Aorta (tissue), 5 donors: ENCODE measurements around the gene TRIM62. TPM values are rescaled to one million over a fixed set of nuclear protein-coding genes. Genes with fewer than 3 reads are reported as not detected.
"Not testable (repeated sequence)": the region's sequence is repeated elsewhere in the genome, so short reads cannot be mapped to it uniquely, and the experiment has no call there.

Source experiments
- ATAC-seq: fragments of 200-7000 bp; cut with Tn5 transposase; one replicate; pipeline ENCODE4 v1.9.1; 2022; ENCODE audit warnings: moderate library complexity; ENCODE audit not compliant: low FRiP score
- DNase-seq, 2 donors: peaks; one replicate each; pipeline ENCODE4 v3.0.0-alpha.2; 2020
- H3K27ac ChIP-seq, 2 donors: one replicate each; pipeline ENCODE4 v1.5.1; 2013; ENCODE audit warnings: low read length in 2 of 2, mild to moderate bottlenecking in 2 of 2, moderate library complexity in 2 of 2, control low read depth in 1 of 2, inconsistent platforms in 1 of 2, low read depth in 1 of 2
- H3K27me3 ChIP-seq, 2 donors: one replicate each; pipeline ENCODE4 v1.6.1; 2013; ENCODE audit warnings: control low read depth in 1 of 2, low read length in 1 of 2, mild to moderate bottlenecking in 1 of 2, moderate library complexity in 1 of 2; ENCODE audit not compliant: insufficient read depth in 2 of 2, control insufficient read depth in 1 of 2
- H3K36me3 ChIP-seq, 2 donors: one replicate each; pipeline ENCODE4 v1.6.1; 2013; ENCODE audit warnings: control low read depth in 1 of 2, low read length in 1 of 2, mild to moderate bottlenecking in 1 of 2; ENCODE audit not compliant: insufficient read depth in 2 of 2, control insufficient read depth in 1 of 2
- H3K4me1 ChIP-seq, 2 donors: one replicate each; pipeline ENCODE4 v1.6.1; 2013; ENCODE audit warnings: low read length in 2 of 2, control low read depth in 1 of 2, mild to moderate bottlenecking in 1 of 2, moderate library complexity in 1 of 2; ENCODE audit not compliant: insufficient read depth in 2 of 2, control insufficient read depth in 1 of 2
- H3K4me3 ChIP-seq, 2 donors: one replicate each; pipeline ENCODE4 v1.5.1; 2013; ENCODE audit warnings: low read length in 2 of 2, control low read depth in 1 of 2, mild to moderate bottlenecking in 1 of 2
- H3K9me3 ChIP-seq: one replicate; pipeline ENCODE4 v1.6.1; 2013; ENCODE audit warnings: mild to moderate bottlenecking, low read length; ENCODE audit not compliant: control insufficient read depth
- WGBS, 2 donors: extraction: QIAGEN DNeasy Blood & Tissue Kit; methylation state at CpG; one replicate each; pipeline ENCODE4 v1.1.7; 2013; 5-methylcytosine and 5-hydroxymethylcytosine counted together
- intact Hi-C, 2 donors: fragments of 100-400 bp; cut with DNase I; formaldehyde crosslinking; loops; one replicate each; pipeline versions ENCODE4 v1.14.2 to v1.15.0; 2022
- polyA plus RNA-seq, 2 donors: library from polyadenylated mRNA; stranded (reverse); fragments of 200-250 nt; gene quantifications; one replicate each; pipeline ENCODE4 v1.2.3, GENCODE V29; 2013
- total RNA-seq, 2 donors: library from RNA; stranded (reverse); fragmentation: NEBNext Ultra II Directional; extraction: Animal tissue kit (Norgen Biotek cat#: 25700); gene quantifications; one replicate each; pipeline ENCODE4 v1.2.1, GENCODE V29; 2021
- donor health status: healthy with polysubstance abuse.
- donor health status: Bipolar disorder and iron deficiency.
- donor health status: DM: no; HTN: no; CAD: no.
- donor health status: DM: no; HTN: no; CAD: no.
- donor health status: DM: yes; HTN: yes; CAD: no.

TRIM62 gene
- total and polyA plus RNA-seq, 4 donors = 1.0 to 8.0 (median 6.7) TPM

DNA sequence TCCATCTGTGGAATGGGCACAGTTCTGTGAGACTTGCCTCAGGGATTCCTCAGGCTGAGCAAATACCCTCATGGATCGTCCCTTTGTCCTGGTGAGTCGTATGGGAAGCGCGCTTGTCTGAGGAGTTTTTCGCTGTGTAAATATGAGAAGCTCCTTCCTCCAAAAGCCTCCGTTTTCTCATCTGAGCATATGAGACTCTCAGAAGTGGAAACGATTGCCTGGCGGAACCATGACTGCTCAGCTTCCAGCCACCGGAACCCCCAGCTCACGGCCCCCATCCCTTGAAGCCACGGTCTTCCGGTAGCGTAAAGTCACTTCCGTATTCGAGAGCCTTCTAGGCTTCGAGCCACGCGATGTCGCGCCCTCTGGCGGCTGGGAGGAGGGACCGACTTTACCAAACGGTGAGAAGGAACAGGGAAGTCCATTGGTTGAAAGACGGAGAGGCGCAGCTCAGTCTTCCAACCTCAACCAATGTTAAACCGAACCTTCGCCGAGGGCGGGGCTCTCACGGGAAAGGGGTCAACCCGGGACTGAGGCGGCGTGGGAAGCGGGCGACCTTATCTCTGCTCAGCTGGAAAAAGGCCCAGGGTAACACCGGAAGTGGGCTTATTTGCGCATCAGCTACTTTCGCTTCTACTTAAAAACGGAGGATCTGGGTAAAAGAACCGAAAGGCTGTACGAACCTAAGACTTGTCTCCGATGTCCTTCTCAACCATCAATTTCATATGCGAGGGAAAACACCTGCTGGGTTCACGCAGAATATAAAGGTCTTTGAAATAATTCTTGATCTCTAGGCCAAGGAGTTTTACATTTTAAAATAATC lies 54.6 kb downstream of the TRIM62 start:
- intact Hi-C loops = loop anchor here in 1 of 2 donors (5.0 to 10.0 kb wide), 2 partner anchors 55 to 168 kb away; partner anchors contain the start of gene TRIM62
- Histone ChIP-seq H3K4me3 (peak overlapping the region; percentile 56 to 58), H3K9me3 (no peaks in the 10 kb centered on the region), H3K36me3 (no peaks in the 10 kb centered on the region), H3K4me1 (no peaks in the 10 kb centered on the region), H3K27ac (peak overlapping the region; percentile 49 to 85), H3K27me3 (no peaks in the 10 kb centered on the region)
- peak; percentile 99 for DNase-seq
- peak; percentile 98 for ATAC-seq
- 1% methylated on average over 44 of the region's 44 CpGs for WGBS, 2 donors

DNA sequence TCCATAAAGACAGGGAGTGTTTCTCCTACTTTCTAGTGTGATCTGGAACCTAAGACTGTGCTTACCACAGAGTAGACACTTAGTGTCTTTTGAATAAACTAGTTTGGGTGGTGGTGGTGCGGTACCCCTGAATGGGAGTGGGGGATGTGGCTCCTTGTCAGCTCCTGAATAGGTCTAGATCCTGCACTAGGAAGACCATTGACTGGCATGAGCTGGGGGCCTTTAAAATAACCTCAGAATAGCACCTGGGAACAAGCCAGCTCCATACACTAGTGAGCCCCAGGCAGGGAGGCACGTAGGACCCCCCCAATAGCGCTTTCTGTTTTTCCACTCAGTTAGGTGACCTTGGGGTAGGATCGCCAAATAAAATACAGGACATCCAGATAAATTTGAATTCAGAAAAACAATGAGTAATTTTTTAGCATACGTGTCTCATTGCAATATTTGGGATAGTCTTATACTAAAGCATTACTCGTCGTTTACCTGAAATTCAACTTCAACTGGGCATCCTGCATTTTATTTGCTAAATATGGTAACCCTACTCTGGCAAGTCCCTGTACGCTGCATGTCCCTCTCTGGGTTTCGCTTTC lies 55.3 kb downstream of the TRIM62 start:
- WGBS, 2 donors = 25 to 27% methylated on average over 9 of the region's 9 CpGs
- ATAC-seq (no peak), DNase-seq (no peak)
- intact Hi-C loops = loop anchor here in 1 of 2 donors (5.0 to 10.0 kb wide), 2 partner anchors 56 to 168 kb away; partner anchors contain the start of gene TRIM62
- H3K27ac ChIP-seq = peak overlapping the region in 1 of 2 donors; percentile 81
- H3K9me3 ChIP-seq = no peaks in the 10 kb centered on the region
- H3K27me3 ChIP-seq = no peaks in the 10 kb centered on the region
- no peaks in the 10 kb centered on the region for H3K4me1 ChIP-seq
- no peaks in the 10 kb centered on the region for H3K36me3 ChIP-seq
- H3K4me3 ChIP-seq = peak overlapping the region; percentile 56 to 58

DNA sequence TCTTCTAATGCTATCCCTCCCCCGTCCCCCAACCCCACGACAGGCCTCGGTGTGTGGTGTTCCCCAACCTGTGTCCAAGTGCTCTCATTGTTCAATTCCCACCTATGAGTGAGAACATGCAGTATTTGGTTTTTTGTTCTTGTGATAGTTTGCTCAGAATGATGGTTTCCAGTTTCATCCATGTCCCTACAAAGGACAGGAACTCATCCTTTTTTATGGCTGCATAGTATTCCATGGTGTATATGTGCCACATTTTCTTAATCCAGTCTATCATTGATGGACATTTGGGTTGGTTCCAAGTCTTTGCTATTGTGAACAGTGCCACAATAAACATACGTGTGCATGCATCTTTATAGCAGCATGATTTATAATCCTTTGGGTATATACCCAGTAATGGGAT lies 57.2 kb downstream of the TRIM62 start:
- 87 to 89% methylated on average over 4 of the region's 4 CpGs for WGBS, 2 donors
- intact Hi-C loops = loop anchor here in 1 of 2 donors (5.0 to 10.0 kb wide), 2 partner anchors 58 to 170 kb away; partner anchors contain the start of gene TRIM62
- not testable (repeated sequence) for H3K4me1 ChIP-seq, DNase-seq, H3K36me3 ChIP-seq, ATAC-seq, H3K27me3 ChIP-seq, H3K27ac ChIP-seq, H3K9me3 ChIP-seq, H3K4me3 ChIP-seq

DNA sequence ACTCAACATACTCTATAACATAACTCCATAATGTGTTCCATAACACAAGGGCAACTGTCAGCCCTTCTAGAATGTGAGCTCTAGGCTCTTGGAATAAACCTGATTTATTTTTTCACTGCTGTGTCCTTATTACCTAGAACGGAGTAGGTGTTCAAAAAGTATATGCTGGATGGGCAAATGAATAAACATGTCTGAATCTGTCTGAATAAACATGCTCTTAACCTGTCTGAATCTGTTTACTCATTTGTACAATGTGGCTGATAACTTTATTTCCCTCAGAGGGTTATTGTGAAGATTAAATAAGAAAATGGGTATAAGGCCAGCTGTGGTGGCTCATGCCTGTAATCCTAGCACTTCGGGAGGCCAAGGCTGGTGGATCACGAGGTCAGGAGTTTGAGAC lies 58.6 kb downstream of the TRIM62 start:
- Histone ChIP-seq H3K36me3 (no peaks in the 10 kb centered on the region), H3K4me3 (no peak overlapping the region), H3K9me3 (no peaks in the 10 kb centered on the region), H3K4me1 (no peaks in the 10 kb centered on the region), H3K27ac (no peak overlapping the region), H3K27me3 (no peaks in the 10 kb centered on the region)
- 80 to 82% methylated on average over 3 of the region's 3 CpGs for WGBS, 2 donors
- ATAC-seq (no peak), DNase-seq (no peak)
- intact Hi-C loops = loop anchor here in 1 of 2 donors (10.0 kb wide), 1 partner anchor 172 kb away; no protein-coding TSS in a partner anchor

DNA sequence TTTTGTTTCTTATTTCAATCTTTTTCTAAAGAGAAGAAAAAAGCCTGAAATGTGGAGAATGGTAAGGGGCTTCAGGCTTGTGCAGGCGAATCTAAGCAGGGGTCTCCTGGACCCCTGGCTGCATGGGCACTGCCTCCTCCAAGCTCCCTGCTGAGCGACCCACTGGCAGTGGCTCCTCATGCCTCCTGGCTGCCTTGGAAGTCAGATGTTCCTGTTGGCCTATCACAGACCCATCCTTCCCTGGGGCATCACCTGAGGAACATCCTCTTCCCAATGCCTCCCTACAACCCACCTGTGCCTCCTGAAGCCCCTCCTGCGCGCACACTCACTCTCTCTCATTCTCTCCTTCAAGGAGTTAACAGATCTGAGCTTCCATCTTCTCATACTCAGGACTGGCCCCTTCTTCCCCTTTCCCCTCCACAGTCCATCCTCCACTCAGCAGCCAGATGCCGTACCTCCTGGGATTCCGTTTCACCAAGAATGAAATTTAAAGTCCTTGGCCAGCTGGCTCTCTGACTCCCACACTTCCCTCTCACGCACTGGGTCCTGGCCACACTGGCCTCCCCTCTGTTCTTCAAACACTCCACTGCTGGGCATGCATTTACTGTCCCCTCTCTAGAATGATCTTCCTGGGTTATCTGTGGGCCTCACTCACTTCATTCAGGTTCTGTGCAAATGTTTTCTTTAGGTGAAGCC lies 59.2 kb downstream of the TRIM62 start:
- Histone ChIP-seq H3K4me1 (no peaks in the 10 kb centered on the region), H3K27me3 (no peaks in the 10 kb centered on the region), H3K27ac (no peak overlapping the region), H3K36me3 (no peaks in the 10 kb centered on the region), H3K4me3 (no peak overlapping the region), H3K9me3 (no peaks in the 10 kb centered on the region)
- ATAC-seq = no peak
- no peak for DNase-seq
- intact Hi-C loops = loop anchor here in 1 of 2 donors (10.0 kb wide), 1 partner anchor 172 kb away; no protein-coding TSS in a partner anchor
- 58 to 64% methylated on average over 7 of the region's 7 CpGs for WGBS, 2 donors

DNA sequence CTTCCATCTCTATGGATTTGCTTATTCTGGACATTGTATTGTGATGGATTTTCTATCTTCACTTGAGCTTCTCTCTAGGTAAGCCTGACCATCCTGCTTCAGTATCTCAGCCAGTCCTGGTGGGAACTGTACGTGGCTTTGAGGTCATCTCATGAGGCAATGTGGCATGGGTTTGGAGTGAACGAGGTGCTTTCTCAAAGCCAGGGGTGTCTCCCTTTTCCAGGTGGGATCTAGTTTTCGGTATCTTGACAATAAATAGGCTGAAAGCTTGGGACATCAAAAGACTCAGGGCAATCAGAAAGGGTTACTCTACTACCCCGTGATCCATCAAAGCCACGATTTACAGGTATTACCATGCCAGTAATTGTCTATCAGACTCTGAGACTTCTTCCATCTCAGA lies 60.1 kb downstream of the TRIM62 start:
- WGBS, 2 donors = 81 to 86% methylated on average over 5 of the region's 5 CpGs
- ATAC-seq (no peak), DNase-seq (no peak)
- Histone ChIP-seq H3K27me3 (no peaks in the 10 kb centered on the region), H3K9me3 (no peaks in the 10 kb centered on the region), H3K36me3 (no peaks in the 10 kb centered on the region), H3K4me3 (no peak overlapping the region), H3K4me1 (no peaks in the 10 kb centered on the region), H3K27ac (no peak overlapping the region)
- intact Hi-C loops = loop anchor here in 1 of 2 donors (10.0 kb wide), 1 partner anchor 173 kb away; no protein-coding TSS in a partner anchor

DNA sequence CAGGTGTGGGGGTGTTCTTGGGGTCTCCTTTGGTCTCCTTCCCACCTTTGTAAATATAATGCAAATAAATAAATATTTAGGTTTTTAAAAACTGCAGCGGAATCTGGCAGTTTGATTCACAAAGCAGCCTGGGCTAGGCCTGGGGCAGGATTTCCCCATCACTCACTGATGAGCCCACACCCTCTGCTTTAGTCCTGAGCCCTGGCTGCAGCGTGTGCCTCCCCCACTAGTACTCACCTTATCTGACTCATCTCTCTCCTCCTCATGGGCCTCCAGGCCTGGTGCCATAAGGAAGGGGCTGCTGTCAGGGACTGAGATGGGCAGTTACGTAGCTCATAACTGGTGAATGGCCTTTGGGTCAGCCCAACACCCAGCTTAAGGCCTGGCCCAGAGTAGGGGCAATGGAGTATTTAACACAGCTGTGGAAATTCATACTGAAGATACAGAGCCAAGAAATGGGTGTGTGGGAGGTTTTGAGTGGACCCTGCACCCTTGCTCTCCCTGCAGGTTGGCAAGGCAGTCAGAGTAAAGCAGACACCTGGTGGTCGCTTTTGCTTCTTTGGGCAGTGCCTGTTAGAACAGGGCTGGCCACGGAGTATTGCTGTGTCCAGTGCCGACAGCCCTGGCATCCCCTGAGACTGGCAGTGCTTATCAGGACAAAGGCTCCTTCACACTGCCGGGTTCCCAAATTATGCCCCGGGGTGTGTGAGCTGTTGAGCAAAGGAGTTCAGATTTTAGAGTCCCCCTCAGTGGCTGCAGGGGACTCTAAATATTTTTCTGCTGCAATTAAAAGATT lies 61.2 kb downstream of the TRIM62 start:
- intact Hi-C loops = loop anchor here in 1 of 2 donors (10.0 kb wide), 1 partner anchor 174 kb away; no protein-coding TSS in a partner anchor
- no peaks in the 10 kb centered on the region for H3K36me3 ChIP-seq
- H3K9me3 ChIP-seq = no peaks in the 10 kb centered on the region
- no peak overlapping the region for H3K4me3 ChIP-seq
- DNase-seq (no peak), ATAC-seq (no peak)
- H3K27me3 ChIP-seq = no peaks in the 10 kb centered on the region
- H3K4me1 ChIP-seq = no peaks in the 10 kb centered on the region
- no peak overlapping the region for H3K27ac ChIP-seq
- WGBS, 2 donors = 79 to 80% methylated on average over 8 of the region's 8 CpGs
